SK-N-SH treated with all-trans-retinoic acid at 6 μM for 48 hours (cell line): ENCODE data around the gene NPAS1.

Experiments
- ARNTL ChIP-seq: fragments of 450-650 bp; formaldehyde crosslinking; IDR thresholded peaks from 2 replicates; pipeline ENCODE4 v1.5.0; 2020; ENCODE audit warnings: low read depth, mild to moderate bottlenecking, moderate library complexity, borderline replicate concordance
- BACH2 ChIP-seq: fragments of 250-450 bp; sonication (Bioruptor Pico); IDR thresholded peaks from 2 replicates; pipeline ENCODE4 v1.9.0; 2021; ENCODE audit warnings: mild to moderate bottlenecking, borderline replicate concordance
- CREB5 ChIP-seq: fragments of 250-450 bp; sonication (Bioruptor Pico); IDR thresholded peaks from 2 replicates; pipeline ENCODE4 v1.5.1; 2020; ENCODE audit warnings: low read depth, mild to moderate bottlenecking, moderate library complexity
- CSDC2 ChIP-seq: fragments of 250-450 bp; sonication (Bioruptor Pico); IDR thresholded peaks from 2 replicates; pipeline ENCODE4 v1.5.0; 2020; ENCODE audit warnings: mild to moderate bottlenecking, moderate library complexity
- PATZ1 ChIP-seq: fragments of 250-450 bp; sonication (Bioruptor Pico); IDR thresholded peaks from 2 replicates; pipeline ENCODE4 v1.8.0; 2020; ENCODE audit warnings: mild to moderate bottlenecking, moderate library complexity, borderline replicate concordance
- PPARA ChIP-seq: fragments of 250-450 bp; sonication (Bioruptor Pico); IDR thresholded peaks from 2 replicates; pipeline ENCODE4 v1.5.0; 2020; ENCODE audit warnings: mild to moderate bottlenecking, borderline replicate concordance
- TOX ChIP-seq: fragments of 250-450 bp; sonication (Bioruptor Pico); IDR thresholded peaks from 2 replicates; pipeline ENCODE4 v1.8.0; 2021; ENCODE audit warnings: mild to moderate bottlenecking, moderate library complexity, borderline replicate concordance
- ZFP3 ChIP-seq: fragments of 250-450 bp; sonication (Bioruptor Pico); IDR thresholded peaks from 2 replicates; pipeline ENCODE4 v1.5.0; 2020; ENCODE audit warnings: mild to moderate bottlenecking, moderate library complexity
- ZFP30 ChIP-seq: fragments of 450-650 bp; formaldehyde crosslinking; IDR thresholded peaks from 2 replicates; pipeline ENCODE4 v1.5.0; 2022; ENCODE audit warnings: mild to moderate bottlenecking, moderate library complexity
- ZNF70 ChIP-seq: fragments of 450-650 bp; formaldehyde crosslinking; IDR thresholded peaks from 2 replicates; pipeline ENCODE4 v1.5.0; 2020; ENCODE audit warnings: mild to moderate bottlenecking, moderate library complexity

DNA sequence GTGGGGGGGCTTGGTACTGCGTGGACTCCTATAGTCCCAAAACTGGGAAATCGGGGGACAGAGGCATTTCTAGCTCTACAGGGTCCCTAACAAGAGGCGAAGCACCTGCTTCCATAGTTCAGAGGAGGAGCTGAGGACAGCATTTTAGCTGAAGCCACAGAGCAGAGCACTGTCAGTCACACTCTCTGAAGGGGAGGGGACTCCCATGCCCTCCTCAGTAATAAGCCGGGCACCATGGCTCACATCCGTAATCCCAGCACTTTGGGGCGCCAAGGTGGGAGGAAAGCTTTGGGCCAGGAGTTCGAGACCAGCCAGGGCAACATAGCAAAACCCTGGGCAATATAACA lies 3.8 kb downstream of the NPAS1 start:
- TF ChIP-seq CREB5 (no peak), PATZ1 (no peak), ZFP30 (CRISPR knock-in tag) (no peak), ZFP3 (no peak), TOX (CRISPR knock-in tag) (no peak), CSDC2 (no peak), BACH2 (no peak), ZNF70 (CRISPR knock-in tag) (no peak), PPARA (CRISPR knock-in tag) (no peak), ARNTL (no peak)
